ENCODE measurements around the gene TCF7L2. TPM values are rescaled to one million over a fixed set of nuclear protein-coding genes. Genes with fewer than 3 reads are reported as not detected.

Gene TCF7L2
- total and polyA plus RNA-seq, 2 donors (not counting 1 experiment from before 2014, with no cell fraction given) = 3.4 to 5.0 TPM

DNA sequence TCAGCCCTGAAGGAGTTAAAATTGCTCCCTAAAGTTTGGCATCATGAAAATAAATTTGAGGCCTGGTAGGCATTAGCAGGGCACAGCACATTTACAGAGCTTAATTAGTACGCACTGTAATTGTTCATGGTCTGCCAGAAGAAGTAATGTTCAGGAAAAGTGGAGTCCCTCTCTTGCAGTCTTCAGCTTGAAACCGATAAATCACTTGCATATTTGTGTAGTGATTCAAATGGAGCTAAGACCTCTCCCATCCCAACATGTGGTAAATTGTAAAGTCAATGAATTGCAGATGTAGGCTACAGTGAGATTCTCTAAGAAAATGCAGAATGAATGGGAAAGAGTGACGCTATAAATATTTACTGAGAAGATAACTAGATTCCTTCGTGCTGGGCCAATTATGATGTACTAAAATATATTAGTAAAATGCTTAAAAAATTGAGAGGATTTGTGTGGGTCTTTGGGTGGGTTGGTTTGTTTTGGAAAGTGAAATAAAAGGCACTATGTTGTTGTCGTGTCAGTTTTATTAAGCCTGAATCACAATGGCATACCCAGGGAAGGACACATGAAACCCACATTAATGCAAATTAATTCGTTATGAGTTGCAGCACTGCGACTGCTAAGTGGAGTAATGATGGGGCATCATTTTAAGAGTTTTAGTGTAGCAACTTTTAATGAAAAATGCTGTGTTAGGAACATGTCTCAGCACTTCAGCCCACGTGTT is 8.4 kb downstream of the TCF7L2 start:
- DNase-seq (ENCODE audit: low read depth in 2 of 2) = peak; percentile 93 to 98
- H3K4me2 ChIP-seq (ENCODE audit: extremely low read depth, insufficient read depth, low read length) = peak overlapping the region; percentile 62
- H3K36me3 ChIP-seq (ENCODE audit: control insufficient read depth, insufficient read depth, low read length) = no peaks in the 10 kb centered on the region
- peaks cover 32% of the 10 kb centered on the region for H3K4me1 ChIP-seq (ENCODE audit: control insufficient read depth, extremely low read depth, insufficient read depth, low read length)
- no peak for TF ChIP-seq EZH2 (IDR thresholded peaks at IDR 0.05; ENCODE audit: low read length, missing control alignments)
- TF ChIP-seq, protein P1, sequence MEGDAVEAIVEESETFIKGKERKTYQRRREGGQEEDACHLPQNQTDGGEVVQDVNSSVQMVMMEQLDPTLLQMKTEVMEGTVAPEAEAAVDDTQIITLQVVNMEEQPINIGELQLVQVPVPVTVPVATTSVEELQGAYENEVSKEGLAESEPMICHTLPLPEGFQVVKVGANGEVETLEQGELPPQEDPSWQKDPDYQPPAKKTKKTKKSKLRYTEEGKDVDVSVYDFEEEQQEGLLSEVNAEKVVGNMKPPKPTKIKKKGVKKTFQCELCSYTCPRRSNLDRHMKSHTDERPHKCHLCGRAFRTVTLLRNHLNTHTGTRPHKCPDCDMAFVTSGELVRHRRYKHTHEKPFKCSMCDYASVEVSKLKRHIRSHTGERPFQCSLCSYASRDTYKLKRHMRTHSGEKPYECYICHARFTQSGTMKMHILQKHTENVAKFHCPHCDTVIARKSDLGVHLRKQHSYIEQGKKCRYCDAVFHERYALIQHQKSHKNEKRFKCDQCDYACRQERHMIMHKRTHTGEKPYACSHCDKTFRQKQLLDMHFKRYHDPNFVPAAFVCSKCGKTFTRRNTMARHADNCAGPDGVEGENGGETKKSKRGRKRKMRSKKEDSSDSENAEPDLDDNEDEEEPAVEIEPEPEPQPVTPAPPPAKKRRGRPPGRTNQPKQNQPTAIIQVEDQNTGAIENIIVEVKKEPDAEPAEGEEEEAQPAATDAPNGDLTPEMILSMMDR (conservative IDR thresholded peaks at IDR 0.05 in 1 of 2, IDR thresholded peaks at IDR 0.05 in 1 of 2; ENCODE audit: low read depth in 1 of 2, low read length in 2 of 2) = no peak
- no peaks in the 10 kb centered on the region for H3K27me3 ChIP-seq (ENCODE audit: control insufficient read depth, insufficient read depth, low read length)
- H3K79me2 ChIP-seq (ENCODE audit: control insufficient read depth, insufficient read depth, low read length) = peaks cover 59% of the 10 kb centered on the region
- H2AFZ ChIP-seq (ENCODE audit: low read length) = no peak overlapping the region
- no peaks in the 10 kb centered on the region for H3K9me3 ChIP-seq (ENCODE audit: control insufficient read depth, insufficient read depth, low read depth, low read length)
- no peak overlapping the region for H3K9ac ChIP-seq (ENCODE audit: insufficient read depth, low read length)
- peak overlapping the region; percentile 69 for H3K27ac ChIP-seq (ENCODE audit: insufficient read depth, low read length)
- H3K4me3 ChIP-seq (replicated peaks in 1 of 4; ENCODE audit: control extremely low read depth in 1 of 4, insufficient read depth in 1 of 4, low read depth in 3 of 4, low read length in 4 of 4) = peak overlapping the region in 2 of 4 experiments; percentile 3 to 22
- no peaks in the 10 kb centered on the region for H4K20me1 ChIP-seq (ENCODE audit: control insufficient read depth, extremely low read depth, insufficient read depth, low read length)

DNA sequence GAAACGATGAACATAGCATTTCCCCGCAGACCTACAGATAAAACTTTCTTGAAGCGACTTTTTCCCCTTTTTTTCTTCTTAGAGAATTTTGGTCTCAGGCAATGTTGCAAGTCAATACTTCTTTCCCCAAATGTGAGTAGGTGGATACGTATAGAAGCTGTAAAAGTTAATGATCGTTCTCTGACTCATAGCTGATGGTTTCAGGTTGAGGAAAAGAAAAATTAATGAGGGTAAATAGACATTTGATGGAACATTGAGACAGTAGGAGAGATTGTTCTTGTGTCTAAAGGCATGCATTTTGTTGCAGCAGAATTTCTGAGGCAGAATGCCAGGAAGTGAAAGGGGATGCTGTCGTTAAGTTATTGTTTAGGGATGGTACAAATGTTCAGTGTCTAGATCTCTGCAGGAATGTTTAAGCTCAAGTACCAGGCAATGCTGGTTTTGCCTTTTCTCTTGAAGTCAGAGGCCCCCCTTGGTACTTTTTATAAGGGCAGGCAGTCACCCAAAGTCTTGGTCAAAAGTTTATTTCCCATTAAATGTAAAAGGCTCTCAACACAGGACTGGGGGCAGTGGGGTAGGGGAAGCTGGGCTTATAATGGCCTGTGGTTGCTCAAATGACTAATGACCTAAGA is 9.3 kb downstream of the TCF7L2 start:
- Histone ChIP-seq H3K27ac (ENCODE audit: insufficient read depth, low read length) (peak overlapping the region; percentile 55), H3K4me1 (ENCODE audit: control insufficient read depth, extremely low read depth, insufficient read depth, low read length) (peaks cover 37% of the 10 kb centered on the region), H3K4me3 (replicated peaks in 1 of 4; ENCODE audit: control extremely low read depth in 1 of 4, insufficient read depth in 1 of 4, low read depth in 3 of 4, low read length in 4 of 4) (peak overlapping the region in 1 of 4 experiments; percentile 13)

DNA sequence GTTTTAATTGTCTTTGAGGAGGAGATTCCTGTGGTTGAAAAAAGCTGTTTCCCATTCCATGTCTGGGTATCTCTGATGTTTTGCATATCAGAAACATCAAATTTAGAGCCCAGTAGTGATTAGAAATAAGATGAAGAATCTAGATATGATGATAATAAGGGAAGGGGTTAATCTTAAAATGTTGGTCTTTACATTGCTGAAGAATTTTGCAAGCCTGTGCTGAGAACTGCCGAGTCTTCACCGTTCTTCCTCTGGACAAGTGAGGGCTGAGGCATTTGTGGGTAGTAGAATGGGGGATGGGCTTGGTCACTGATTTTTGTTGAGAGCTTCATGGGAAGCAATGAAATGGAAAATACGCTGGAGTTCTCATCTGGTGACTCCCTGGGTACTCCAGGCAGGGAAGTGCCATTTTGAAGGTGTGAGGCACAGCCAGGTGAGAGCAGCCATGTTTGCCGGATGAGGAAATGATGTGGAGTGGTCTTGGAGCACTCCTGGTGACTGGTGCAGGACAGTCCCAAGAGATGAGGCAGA is 10.2 kb downstream of the TCF7L2 start:
- no peak overlapping the region for H3K4me2 ChIP-seq (ENCODE audit: extremely low read depth, insufficient read depth, low read length)
- H3K9ac ChIP-seq (ENCODE audit: insufficient read depth, low read length) = no peak overlapping the region
- H3K79me2 ChIP-seq (ENCODE audit: control insufficient read depth, insufficient read depth, low read length) = peaks cover 53% of the 10 kb centered on the region
- H4K20me1 ChIP-seq (ENCODE audit: control insufficient read depth, extremely low read depth, insufficient read depth, low read length) = no peaks in the 10 kb centered on the region
- H3K27me3 ChIP-seq (ENCODE audit: control insufficient read depth, insufficient read depth, low read length) = no peaks in the 10 kb centered on the region
- H3K4me3 ChIP-seq (replicated peaks in 1 of 4; ENCODE audit: control extremely low read depth in 1 of 4, insufficient read depth in 1 of 4, low read depth in 3 of 4, low read length in 4 of 4) = no peak overlapping the region
- no peak overlapping the region for H2AFZ ChIP-seq (ENCODE audit: low read length)
- H3K36me3 ChIP-seq (ENCODE audit: control insufficient read depth, insufficient read depth, low read length) = peaks cover 2% of the 10 kb centered on the region
- TF ChIP-seq, protein P1 (conservative IDR thresholded peaks at IDR 0.05 in 1 of 2, IDR thresholded peaks at IDR 0.05 in 1 of 2; ENCODE audit: low read depth in 1 of 2, low read length in 2 of 2) = no peak
- TF ChIP-seq EZH2 (IDR thresholded peaks at IDR 0.05; ENCODE audit: low read length, missing control alignments) = no peak
- H3K4me1 ChIP-seq (ENCODE audit: control insufficient read depth, extremely low read depth, insufficient read depth, low read length) = peaks cover 40% of the 10 kb centered on the region
- H3K27ac ChIP-seq (ENCODE audit: insufficient read depth, low read length) = no peak overlapping the region
- H3K9me3 ChIP-seq (ENCODE audit: control insufficient read depth, insufficient read depth, low read depth, low read length) = no peaks in the 10 kb centered on the region
- peak in 1 of 2 donors; percentile 67 for DNase-seq (ENCODE audit: low read depth in 2 of 2)

More for the DNA sequence above, 9.3 kb downstream of the TCF7L2 start:
- no peak overlapping the region for H3K9ac ChIP-seq (ENCODE audit: insufficient read depth, low read length)
- no peaks in the 10 kb centered on the region for H3K27me3 ChIP-seq (ENCODE audit: control insufficient read depth, insufficient read depth, low read length)
- TF ChIP-seq, protein P1 (conservative IDR thresholded peaks at IDR 0.05 in 1 of 2, IDR thresholded peaks at IDR 0.05 in 1 of 2; ENCODE audit: low read depth in 1 of 2, low read length in 2 of 2) = no peak
- TF ChIP-seq EZH2 (IDR thresholded peaks at IDR 0.05; ENCODE audit: low read length, missing control alignments) = no peak
- H2AFZ ChIP-seq (ENCODE audit: low read length) = no peak overlapping the region
- H3K4me2 ChIP-seq (ENCODE audit: extremely low read depth, insufficient read depth, low read length) = peak overlapping the region; percentile 42
- no peaks in the 10 kb centered on the region for H3K9me3 ChIP-seq (ENCODE audit: control insufficient read depth, insufficient read depth, low read depth, low read length)
- H3K36me3 ChIP-seq (ENCODE audit: control insufficient read depth, insufficient read depth, low read length) = peaks cover 2% of the 10 kb centered on the region
- H4K20me1 ChIP-seq (ENCODE audit: control insufficient read depth, extremely low read depth, insufficient read depth, low read length) = no peaks in the 10 kb centered on the region
- peak in 1 of 2 donors; percentile 48 for DNase-seq (ENCODE audit: low read depth in 2 of 2)
- peaks cover 58% of the 10 kb centered on the region for H3K79me2 ChIP-seq (ENCODE audit: control insufficient read depth, insufficient read depth, low read length)
